ENCODE results near the gene LZIC.

- TF ChIP-seq, protein P1, sequence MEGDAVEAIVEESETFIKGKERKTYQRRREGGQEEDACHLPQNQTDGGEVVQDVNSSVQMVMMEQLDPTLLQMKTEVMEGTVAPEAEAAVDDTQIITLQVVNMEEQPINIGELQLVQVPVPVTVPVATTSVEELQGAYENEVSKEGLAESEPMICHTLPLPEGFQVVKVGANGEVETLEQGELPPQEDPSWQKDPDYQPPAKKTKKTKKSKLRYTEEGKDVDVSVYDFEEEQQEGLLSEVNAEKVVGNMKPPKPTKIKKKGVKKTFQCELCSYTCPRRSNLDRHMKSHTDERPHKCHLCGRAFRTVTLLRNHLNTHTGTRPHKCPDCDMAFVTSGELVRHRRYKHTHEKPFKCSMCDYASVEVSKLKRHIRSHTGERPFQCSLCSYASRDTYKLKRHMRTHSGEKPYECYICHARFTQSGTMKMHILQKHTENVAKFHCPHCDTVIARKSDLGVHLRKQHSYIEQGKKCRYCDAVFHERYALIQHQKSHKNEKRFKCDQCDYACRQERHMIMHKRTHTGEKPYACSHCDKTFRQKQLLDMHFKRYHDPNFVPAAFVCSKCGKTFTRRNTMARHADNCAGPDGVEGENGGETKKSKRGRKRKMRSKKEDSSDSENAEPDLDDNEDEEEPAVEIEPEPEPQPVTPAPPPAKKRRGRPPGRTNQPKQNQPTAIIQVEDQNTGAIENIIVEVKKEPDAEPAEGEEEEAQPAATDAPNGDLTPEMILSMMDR (conservative IDR thresholded peaks at IDR 0.05 in 1 of 2, IDR thresholded peaks at IDR 0.05 in 1 of 2; ENCODE audit: extremely low read depth in 1 of 2, insufficient read depth in 1 of 2, low read depth in 1 of 2, low read length in 2 of 2) = no peak
- TF ChIP-seq EZH2 (IDR thresholded peaks at IDR 0.05; ENCODE audit: borderline replicate concordance, low read length) = no peak
Measured at GRCh38 chr1:9886092-9886742, 57.0 kb downstream of the LZIC start.

All from mammary epithelial cell (primary cell).